Right forelimb (tissue), 1 donor: ENCODE data around the gene MIER3.

ENCODE experiments used
- DNase-seq: peaks from one replicate; pipeline ENCODE4 v3.0.0-alpha.2; 2018

MIER3 gene

GRCh38 chr5:56958595-56958994 lies 6.7 kb upstream of the MIER3 start:
- DNase-seq = no peak

- DNase-seq = no peak
Observed at GRCh38 chr5:56954262-56954661, 2.3 kb upstream of the MIER3 start.

- peak; percentile 60 for DNase-seq
Observed at GRCh38 chr5:56951126-56951945, 587 bp downstream of the MIER3 start.

GRCh38 chr5:56950626-56951125 lies 1.2 kb downstream of the MIER3 start:
- peak; percentile 93 for DNase-seq

- no peak for DNase-seq
Observed at GRCh38 chr5:56947052-56947451, 4.9 kb downstream of the MIER3 start.

GRCh38 chr5:56941981-56942380 lies 9.9 kb downstream of the MIER3 start:
- DNase-seq = no peak

- no peak for DNase-seq
Observed at GRCh38 chr5:56938858-56939257, 13.1 kb downstream of the MIER3 start.

- no peak for DNase-seq
Observed at GRCh38 chr5:56934325-56934724, 17.6 kb downstream of the MIER3 start.

- no peak for DNase-seq
Observed at GRCh38 chr5:56922922-56923321, 29.0 kb downstream of the MIER3 start.

GRCh38 chr5:56919942-56920662 lies 31.8 kb downstream of the MIER3 start:
- DNase-seq = no peak

- no peak for DNase-seq
Observed at GRCh38 chr5:56918054-56918453, 33.9 kb downstream of the MIER3 start.

- no peak for DNase-seq
Observed at GRCh38 chr5:56917534-56917933, 34.4 kb downstream of the MIER3 start.

GRCh38 chr5:56914678-56915077 lies 37.2 kb downstream of the MIER3 start:
- no peak for DNase-seq

GRCh38 chr5:56913766-56914165 lies 38.2 kb downstream of the MIER3 start:
- no peak for DNase-seq

GRCh38 chr5:56910210-56910965 lies 41.5 kb downstream of the MIER3 start:
- no peak for DNase-seq

- peak; percentile 99 for DNase-seq
Observed at GRCh38 chr5:56909294-56910209, 42.4 kb downstream of the MIER3 start, which contains the start of gene SETD9. SETD9 (plus strand) TSS chr5:56909596; CDS start chr5:56909646, 50 bp downstream.

GRCh38 chr5:56908942-56909293 lies 43.0 kb downstream of the MIER3 start:
- no peak for DNase-seq

- DNase-seq = no peak
Observed at GRCh38 chr5:56900858-56901578, 50.9 kb downstream of the MIER3 start.

GRCh38 chr5:56900395-56900794 lies 51.5 kb downstream of the MIER3 start:
- DNase-seq = no peak

- no peak for DNase-seq
Observed at GRCh38 chr5:56898213-56898612, 53.7 kb downstream of the MIER3 start.

- no peak for DNase-seq
Observed at GRCh38 chr5:56896763-56897162, 55.2 kb downstream of the MIER3 start.
